HG03135 (cell line): ENCODE results near the gene HIBADH.
"Not testable (repeated sequence)": the region's sequence is repeated elsewhere in the genome, so short reads cannot be mapped to it uniquely, and the experiment has no call there.

ENCODE experiments used
- ATAC-seq: cut with Tn5 transposase; IDR thresholded peaks from one replicate; pipeline ENCODE4 v1.9.1; 2021; ENCODE audit warnings: mild to moderate bottlenecking, moderate library complexity; ENCODE audit not compliant: unreplicated experiment

HIBADH gene

GRCh38 chr7:27513885-27514284, 148.8 kb downstream of the HIBADH start:
- no peak for ATAC-seq

GRCh38 chr7:27511370-27511769, 151.3 kb downstream of the HIBADH start:
- ATAC-seq, result not testable (repeated sequence)

GRCh38 chr7:27510541-27510940, 152.1 kb downstream of the HIBADH start:
- no peak for ATAC-seq

GRCh38 chr7:27501879-27502278, 160.8 kb downstream of the HIBADH start:
- ATAC-seq, result not testable (repeated sequence)

- no peak for ATAC-seq
Observed at GRCh38 chr7:27501001-27501400, 161.7 kb downstream of the HIBADH start.

GRCh38 chr7:27492224-27492623, 170.5 kb downstream of the HIBADH start:
- ATAC-seq, result no peak

- no peak for ATAC-seq
Observed at GRCh38 chr7:27491534-27491933, 171.1 kb downstream of the HIBADH start.

- ATAC-seq, result no peak
Observed at GRCh38 chr7:27487509-27487908, 175.2 kb downstream of the HIBADH start.

GRCh38 chr7:27484451-27484850, 178.2 kb downstream of the HIBADH start:
- no peak for ATAC-seq

GRCh38 chr7:27482219-27482618, 180.5 kb downstream of the HIBADH start:
- ATAC-seq, result no peak

- no peak for ATAC-seq
Observed at GRCh38 chr7:27478556-27478955, 184.1 kb downstream of the HIBADH start.

- no peak for ATAC-seq
Observed at GRCh38 chr7:27478084-27478483, 184.6 kb downstream of the HIBADH start.

GRCh38 chr7:27476493-27476892, 186.2 kb downstream of the HIBADH start:
- no peak for ATAC-seq
